Measurements from ENCODE around the gene KLF4. TPM values are rescaled to one million over a fixed set of nuclear protein-coding genes. Genes with fewer than 3 reads are reported as not detected.

Gene KLF4
- total and polyA plus RNA-seq, 2 of the 13 experiments (the other 11 are each of a cell fraction or from before 2014, with no cell fraction given), result 0.20 to 0.37 TPM

DNA sequence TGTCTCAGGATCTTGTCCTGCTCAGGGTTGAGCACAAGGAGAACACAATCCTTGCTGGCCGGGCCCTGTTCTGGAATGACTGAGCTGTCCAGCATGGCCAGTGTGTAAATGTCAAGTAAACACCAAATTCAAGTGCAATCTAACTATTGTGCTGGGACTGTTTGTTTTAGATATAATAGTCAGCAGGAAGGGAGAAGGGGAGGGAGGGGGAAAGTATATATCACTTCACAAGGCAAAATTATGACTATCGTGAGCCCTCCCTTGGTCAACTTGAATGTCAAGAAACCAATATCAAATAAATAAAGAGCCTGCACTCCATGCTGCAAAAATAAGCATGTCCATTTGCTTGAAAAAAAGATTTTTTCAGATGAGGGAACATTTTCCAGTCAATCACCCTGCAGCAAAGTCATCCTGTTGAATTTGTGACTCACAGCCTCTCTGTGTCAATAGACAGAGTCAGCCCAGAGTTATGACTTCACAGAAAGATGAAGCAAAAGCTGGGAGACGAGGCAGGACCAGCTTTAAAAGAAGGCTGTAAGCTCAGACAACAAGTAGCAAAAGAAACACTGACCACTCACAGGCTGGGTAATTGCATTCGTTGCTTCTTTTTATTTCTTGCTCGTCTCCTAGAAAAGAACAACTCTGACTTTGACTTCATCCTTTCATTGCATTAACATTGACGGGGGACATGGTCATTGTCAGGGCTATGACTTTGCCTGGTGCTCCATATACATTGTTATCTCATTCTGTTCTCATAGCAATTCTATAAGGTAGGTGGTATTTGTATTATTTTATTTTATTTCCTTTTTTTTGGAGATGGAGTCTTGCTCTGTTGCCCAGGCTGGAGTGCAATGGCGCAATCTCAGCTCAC, 15.3 kb upstream of the KLF4 start (continued):
- no peak for TF ChIP-seq HES4 (CRISPR knock-in tag; IDR thresholded peaks at IDR 0.05; ENCODE audit: borderline replicate concordance)
- no peak for TF ChIP-seq HNRNPK (IDR thresholded peaks at IDR 0.05; ENCODE audit: low read depth, low read length, poor library complexity, severe bottlenecking)
- TF ChIP-seq GTF2F1 (IDR thresholded peaks at IDR 0.05; ENCODE audit: low read length), result no peak
- no peak for TF ChIP-seq RFXAP (CRISPR knock-in tag; IDR thresholded peaks at IDR 0.05; ENCODE audit: borderline replicate concordance)
- TF ChIP-seq THAP11 (CRISPR knock-in tag; IDR thresholded peaks at IDR 0.05), result 0 out of 2 replicates have a peak, but pooled peaks have one; percentile 39
- no peak for TF ChIP-seq FOXJ3 (CRISPR knock-in tag; IDR thresholded peaks at IDR 0.05; ENCODE audit: borderline replicate concordance)
- no peak for TF ChIP-seq IKZF1 (IDR thresholded peaks at IDR 0.05)
- TF ChIP-seq ZNF562 (CRISPR knock-in tag; IDR thresholded peaks at IDR 0.05; ENCODE audit: borderline replicate concordance), result no peak
- TF ChIP-seq, protein P1, sequence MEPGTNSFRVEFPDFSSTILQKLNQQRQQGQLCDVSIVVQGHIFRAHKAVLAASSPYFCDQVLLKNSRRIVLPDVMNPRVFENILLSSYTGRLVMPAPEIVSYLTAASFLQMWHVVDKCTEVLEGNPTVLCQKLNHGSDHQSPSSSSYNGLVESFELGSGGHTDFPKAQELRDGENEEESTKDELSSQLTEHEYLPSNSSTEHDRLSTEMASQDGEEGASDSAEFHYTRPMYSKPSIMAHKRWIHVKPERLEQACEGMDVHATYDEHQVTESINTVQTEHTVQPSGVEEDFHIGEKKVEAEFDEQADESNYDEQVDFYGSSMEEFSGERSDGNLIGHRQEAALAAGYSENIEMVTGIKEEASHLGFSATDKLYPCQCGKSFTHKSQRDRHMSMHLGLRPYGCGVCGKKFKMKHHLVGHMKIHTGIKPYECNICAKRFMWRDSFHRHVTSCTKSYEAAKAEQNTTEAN (CRISPR knock-in tag; conservative IDR thresholded peaks at IDR 0.05), result no peak
- TF ChIP-seq ATM (IDR thresholded peaks at IDR 0.05; ENCODE audit: borderline replicate concordance), result no peak
- TF ChIP-seq, protein P2, sequence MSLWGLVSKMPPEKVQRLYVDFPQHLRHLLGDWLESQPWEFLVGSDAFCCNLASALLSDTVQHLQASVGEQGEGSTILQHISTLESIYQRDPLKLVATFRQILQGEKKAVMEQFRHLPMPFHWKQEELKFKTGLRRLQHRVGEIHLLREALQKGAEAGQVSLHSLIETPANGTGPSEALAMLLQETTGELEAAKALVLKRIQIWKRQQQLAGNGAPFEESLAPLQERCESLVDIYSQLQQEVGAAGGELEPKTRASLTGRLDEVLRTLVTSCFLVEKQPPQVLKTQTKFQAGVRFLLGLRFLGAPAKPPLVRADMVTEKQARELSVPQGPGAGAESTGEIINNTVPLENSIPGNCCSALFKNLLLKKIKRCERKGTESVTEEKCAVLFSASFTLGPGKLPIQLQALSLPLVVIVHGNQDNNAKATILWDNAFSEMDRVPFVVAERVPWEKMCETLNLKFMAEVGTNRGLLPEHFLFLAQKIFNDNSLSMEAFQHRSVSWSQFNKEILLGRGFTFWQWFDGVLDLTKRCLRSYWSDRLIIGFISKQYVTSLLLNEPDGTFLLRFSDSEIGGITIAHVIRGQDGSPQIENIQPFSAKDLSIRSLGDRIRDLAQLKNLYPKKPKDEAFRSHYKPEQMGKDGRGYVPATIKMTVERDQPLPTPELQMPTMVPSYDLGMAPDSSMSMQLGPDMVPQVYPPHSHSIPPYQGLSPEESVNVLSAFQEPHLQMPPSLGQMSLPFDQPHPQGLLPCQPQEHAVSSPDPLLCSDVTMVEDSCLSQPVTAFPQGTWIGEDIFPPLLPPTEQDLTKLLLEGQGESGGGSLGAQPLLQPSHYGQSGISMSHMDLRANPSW (CRISPR knock-in tag; IDR thresholded peaks at IDR 0.05; ENCODE audit: borderline replicate concordance), result no peak
- no peak for TF ChIP-seq CEBPG (CRISPR knock-in tag; IDR thresholded peaks at IDR 0.05)
- TF ChIP-seq ISX (CRISPR knock-in tag; conservative IDR thresholded peaks at IDR 0.05), result no peak
- no peak for TF ChIP-seq MXD4 (CRISPR knock-in tag; IDR thresholded peaks at IDR 0.05)
- no peak for TF ChIP-seq DMAP1 (CRISPR knock-in tag; IDR thresholded peaks at IDR 0.05)
- TF ChIP-seq, protein P3, sequence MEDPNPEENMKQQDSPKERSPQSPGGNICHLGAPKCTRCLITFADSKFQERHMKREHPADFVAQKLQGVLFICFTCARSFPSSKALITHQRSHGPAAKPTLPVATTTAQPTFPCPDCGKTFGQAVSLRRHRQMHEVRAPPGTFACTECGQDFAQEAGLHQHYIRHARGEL (CRISPR knock-in tag; IDR thresholded peaks at IDR 0.05), result no peak
- TF ChIP-seq YEATS4 (CRISPR knock-in tag; IDR thresholded peaks at IDR 0.05; ENCODE audit: borderline replicate concordance), result no peak
- TF ChIP-seq PRMT3 (CRISPR knock-in tag; IDR thresholded peaks at IDR 0.05; ENCODE audit: borderline replicate concordance, low read depth), result no peak
- TF ChIP-seq HMGA1 (CRISPR knock-in tag; conservative IDR thresholded peaks at IDR 0.05), result no peak
- TF ChIP-seq, protein P4, sequence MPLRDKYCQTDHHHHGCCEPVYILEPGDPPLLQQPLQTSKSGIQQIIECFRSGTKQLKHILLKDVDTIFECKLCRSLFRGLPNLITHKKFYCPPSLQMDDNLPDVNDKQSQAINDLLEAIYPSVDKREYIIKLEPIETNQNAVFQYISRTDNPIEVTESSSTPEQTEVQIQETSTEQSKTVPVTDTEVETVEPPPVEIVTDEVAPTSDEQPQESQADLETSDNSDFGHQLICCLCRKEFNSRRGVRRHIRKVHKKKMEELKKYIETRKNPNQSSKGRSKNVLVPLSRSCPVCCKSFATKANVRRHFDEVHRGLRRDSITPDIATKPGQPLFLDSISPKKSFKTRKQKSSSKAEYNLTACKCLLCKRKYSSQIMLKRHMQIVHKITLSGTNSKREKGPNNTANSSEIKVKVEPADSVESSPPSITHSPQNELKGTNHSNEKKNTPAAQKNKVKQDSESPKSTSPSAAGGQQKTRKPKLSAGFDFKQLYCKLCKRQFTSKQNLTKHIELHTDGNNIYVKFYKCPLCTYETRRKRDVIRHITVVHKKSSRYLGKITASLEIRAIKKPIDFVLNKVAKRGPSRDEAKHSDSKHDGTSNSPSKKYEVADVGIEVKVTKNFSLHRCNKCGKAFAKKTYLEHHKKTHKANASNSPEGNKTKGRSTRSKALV (CRISPR knock-in tag; IDR thresholded peaks at IDR 0.05), result no peak
- TF ChIP-seq, protein P5, sequence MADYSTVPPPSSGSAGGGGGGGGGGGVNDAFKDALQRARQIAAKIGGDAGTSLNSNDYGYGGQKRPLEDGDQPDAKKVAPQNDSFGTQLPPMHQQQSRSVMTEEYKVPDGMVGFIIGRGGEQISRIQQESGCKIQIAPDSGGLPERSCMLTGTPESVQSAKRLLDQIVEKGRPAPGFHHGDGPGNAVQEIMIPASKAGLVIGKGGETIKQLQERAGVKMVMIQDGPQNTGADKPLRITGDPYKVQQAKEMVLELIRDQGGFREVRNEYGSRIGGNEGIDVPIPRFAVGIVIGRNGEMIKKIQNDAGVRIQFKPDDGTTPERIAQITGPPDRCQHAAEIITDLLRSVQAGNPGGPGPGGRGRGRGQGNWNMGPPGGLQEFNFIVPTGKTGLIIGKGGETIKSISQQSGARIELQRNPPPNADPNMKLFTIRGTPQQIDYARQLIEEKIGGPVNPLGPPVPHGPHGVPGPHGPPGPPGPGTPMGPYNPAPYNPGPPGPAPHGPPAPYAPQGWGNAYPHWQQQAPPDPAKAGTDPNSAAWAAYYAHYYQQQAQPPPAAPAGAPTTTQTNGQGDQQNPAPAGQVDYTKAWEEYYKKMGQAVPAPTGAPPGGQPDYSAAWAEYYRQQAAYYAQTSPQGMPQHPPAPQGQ (CRISPR knock-in tag; IDR thresholded peaks at IDR 0.05; ENCODE audit: borderline replicate concordance), result no peak
- TF ChIP-seq SPEN (CRISPR knock-in tag; IDR thresholded peaks at IDR 0.05; ENCODE audit: low read depth), result no peak

Data from HepG2 (cell line).